Endothelial cell (in vitro differentiated cells): Measurements from ENCODE around the gene PDIA5. TPM values are rescaled to one million over a fixed set of nuclear protein-coding genes. Genes with fewer than 3 reads are reported as not detected.

Experiments
- DNase-seq: peaks from one replicate; pipeline ENCODE4 v3.0.0; 2021; ENCODE audit warnings: low spot score
- H3K27ac Mint-ChIP-seq: one replicate; pipeline ENCODE4 v1.8.0; 2021; ENCODE audit warnings: mixed read lengths, inconsistent platforms; ENCODE audit not compliant: unreplicated experiment
- H3K27me3 Mint-ChIP-seq: one replicate; pipeline ENCODE4 v1.8.0; 2021; ENCODE audit warnings: mild to moderate bottlenecking, moderate library complexity, mixed read lengths, inconsistent platforms; ENCODE audit not compliant: unreplicated experiment
- H3K36me3 Mint-ChIP-seq: one replicate; pipeline ENCODE4 v1.8.0; 2021; ENCODE audit warnings: mild to moderate bottlenecking, low read depth, mixed read lengths, inconsistent platforms; ENCODE audit not compliant: unreplicated experiment
- H3K4me1 Mint-ChIP-seq: one replicate; pipeline ENCODE4 v1.8.0; 2021; ENCODE audit warnings: mild to moderate bottlenecking, mixed read lengths, inconsistent platforms; ENCODE audit not compliant: unreplicated experiment
- H3K4me3 Mint-ChIP-seq: one replicate; pipeline ENCODE4 v1.8.0; 2021; ENCODE audit warnings: mild to moderate bottlenecking, mixed read lengths, inconsistent platforms; ENCODE audit not compliant: unreplicated experiment
- H3K9me3 Mint-ChIP-seq: one replicate; pipeline ENCODE4 v1.8.0; 2021; ENCODE audit warnings: mixed read lengths, inconsistent platforms; ENCODE audit not compliant: unreplicated experiment
- total RNA-seq: library from RNA; stranded (reverse); fragmentation: NEBNext Ultra II Directional; extraction: Animal tissue kit (Norgen Biotek cat#: 25700); gene quantifications from one replicate; pipeline ENCODE4 v1.2.1, GENCODE V29; 2021; ENCODE audit not compliant: unreplicated experiment
- TF ChIP-seq, protein P1 (sequence below): fragments of 200-600 bp; sonication (generic); IDR thresholded peaks from one replicate; pipeline ENCODE4 v1.5.0; 2021; ENCODE audit warnings: antibody characterized with exemption; ENCODE audit not compliant: unreplicated experiment

PDIA5 gene
- total RNA-seq, 1 donor from 2014 or later, result 32.8 TPM

GRCh38 chr3:123119802-123120201 is 53.0 kb downstream of the PDIA5 start:
- Mint-ChIP-seq H3K36me3 (peaks cover 21% of the 10 kb centered on the region), H3K4me1 (peaks cover 17% of the 10 kb centered on the region), H3K27ac (no peak overlapping the region), H3K4me3 (no peak overlapping the region), H3K27me3 (peaks cover 10% of the 10 kb centered on the region), H3K9me3 (no peaks in the 10 kb centered on the region)
- TF ChIP-seq, protein P1, sequence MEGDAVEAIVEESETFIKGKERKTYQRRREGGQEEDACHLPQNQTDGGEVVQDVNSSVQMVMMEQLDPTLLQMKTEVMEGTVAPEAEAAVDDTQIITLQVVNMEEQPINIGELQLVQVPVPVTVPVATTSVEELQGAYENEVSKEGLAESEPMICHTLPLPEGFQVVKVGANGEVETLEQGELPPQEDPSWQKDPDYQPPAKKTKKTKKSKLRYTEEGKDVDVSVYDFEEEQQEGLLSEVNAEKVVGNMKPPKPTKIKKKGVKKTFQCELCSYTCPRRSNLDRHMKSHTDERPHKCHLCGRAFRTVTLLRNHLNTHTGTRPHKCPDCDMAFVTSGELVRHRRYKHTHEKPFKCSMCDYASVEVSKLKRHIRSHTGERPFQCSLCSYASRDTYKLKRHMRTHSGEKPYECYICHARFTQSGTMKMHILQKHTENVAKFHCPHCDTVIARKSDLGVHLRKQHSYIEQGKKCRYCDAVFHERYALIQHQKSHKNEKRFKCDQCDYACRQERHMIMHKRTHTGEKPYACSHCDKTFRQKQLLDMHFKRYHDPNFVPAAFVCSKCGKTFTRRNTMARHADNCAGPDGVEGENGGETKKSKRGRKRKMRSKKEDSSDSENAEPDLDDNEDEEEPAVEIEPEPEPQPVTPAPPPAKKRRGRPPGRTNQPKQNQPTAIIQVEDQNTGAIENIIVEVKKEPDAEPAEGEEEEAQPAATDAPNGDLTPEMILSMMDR, result no peak
- no peak for DNase-seq

- peaks cover 21% of the 10 kb centered on the region for H3K36me3 Mint-ChIP-seq
These were observed 53.7 kb downstream of the PDIA5 start for GRCh38 chr3:123120573-123120972.

GRCh38 chr3:123122057-123122456 is 55.2 kb downstream of the PDIA5 start:
- Mint-ChIP-seq H3K4me3 (no peak overlapping the region), H3K27me3 (peaks cover 4% of the 10 kb centered on the region), H3K36me3 (peaks cover 14% of the 10 kb centered on the region), H3K27ac (no peak overlapping the region), H3K9me3 (no peaks in the 10 kb centered on the region), H3K4me1 (peaks cover 20% of the 10 kb centered on the region)
- no peak for DNase-seq
- TF ChIP-seq, protein P1, result no peak

More at GRCh38 chr3:123120573-123120972, 53.7 kb downstream of the PDIA5 start:
- H3K9me3 Mint-ChIP-seq, result no peaks in the 10 kb centered on the region
- peaks cover 16% of the 10 kb centered on the region for H3K4me1 Mint-ChIP-seq
- H3K27me3 Mint-ChIP-seq, result peaks cover 7% of the 10 kb centered on the region
- TF ChIP-seq, protein P1, result no peak
- H3K27ac Mint-ChIP-seq, result no peak overlapping the region
- no peak overlapping the region for H3K4me3 Mint-ChIP-seq
- DNase-seq, result no peak

- Mint-ChIP-seq H3K4me1 (peaks cover 20% of the 10 kb centered on the region), H3K27me3 (peaks cover 4% of the 10 kb centered on the region), H3K9me3 (no peaks in the 10 kb centered on the region), H3K27ac (no peak overlapping the region), H3K4me3 (no peak overlapping the region), H3K36me3 (peaks cover 13% of the 10 kb centered on the region)
- no peak for DNase-seq
- TF ChIP-seq, protein P1, result no peak
These were observed 55.9 kb downstream of the PDIA5 start for GRCh38 chr3:123122525-123123315.
